ENCODE results near the gene BORCS5.

BORCS5 gene

GRCh38 chr12:12353807-12354206 is 3.1 kb upstream of the BORCS5 start:
- DNase-seq = no peak

GRCh38 chr12:12356467-12356895 is 397 bp upstream of the BORCS5 start:
- no peak for DNase-seq

- no peak for DNase-seq
These were observed 1.0 kb downstream of the BORCS5 start for GRCh38 chr12:12357719-12358461.

- no peak for DNase-seq
These were observed 1.6 kb downstream of the BORCS5 start for GRCh38 chr12:12358528-12358927.

GRCh38 chr12:12364787-12365445 is 8.0 kb downstream of the BORCS5 start:
- no peak for DNase-seq

GRCh38 chr12:12365446-12365802 is 8.5 kb downstream of the BORCS5 start:
- no peak for DNase-seq

GRCh38 chr12:12365931-12366431 is 9.1 kb downstream of the BORCS5 start:
- DNase-seq = no peak

- DNase-seq = no peak
These were observed 10.0 kb downstream of the BORCS5 start for GRCh38 chr12:12366701-12367481.

- DNase-seq = no peak
These were observed 10.7 kb downstream of the BORCS5 start for GRCh38 chr12:12367482-12367998.

- DNase-seq = no peak
These were observed 16.3 kb downstream of the BORCS5 start for GRCh38 chr12:12372946-12373722.

- peak in 1 of 4 experiments; percentile 12 for DNase-seq
These were observed 20.0 kb downstream of the BORCS5 start for GRCh38 chr12:12376646-12377448.

- no peak for DNase-seq
These were observed 21.7 kb downstream of the BORCS5 start for GRCh38 chr12:12378616-12379015.

- DNase-seq = peak in 1 of 4 experiments; percentile 15
These were observed 23.2 kb downstream of the BORCS5 start for GRCh38 chr12:12379831-12380730.

- DNase-seq = no peak
These were observed 24.2 kb downstream of the BORCS5 start for GRCh38 chr12:12380949-12381593.

GRCh38 chr12:12381982-12382381 is 25.1 kb downstream of the BORCS5 start:
- DNase-seq = no peak

GRCh38 chr12:12384571-12385340 is 27.9 kb downstream of the BORCS5 start:
- DNase-seq = no peak

- no peak for DNase-seq
These were observed 30.6 kb downstream of the BORCS5 start for GRCh38 chr12:12387501-12387900.

GRCh38 chr12:12392413-12392812 is 35.5 kb downstream of the BORCS5 start:
- no peak for DNase-seq

GRCh38 chr12:12393171-12393570 is 36.3 kb downstream of the BORCS5 start:
- DNase-seq = no peak
